ENCODE results near the gene TLR5. TPM values are rescaled to one million over a fixed set of nuclear protein-coding genes. Genes with fewer than 3 reads are reported as not detected.

TLR5 gene
- total RNA-seq, 4 donors from 2014 or later: 8.2 to 14.5 (median 12.3) TPM

GRCh38 chr1:223110952-223111351, 32.1 kb downstream of the TLR5 start:
- WGBS: 85% methylated on average over 3 of the region's 3 CpGs

GRCh38 chr1:223109581-223110026, 33.4 kb downstream of the TLR5 start:
- H3K4me3 ChIP-seq: no peak overlapping the region
- no peaks in the 10 kb centered on the region for H3K9me3 ChIP-seq
- no peak overlapping the region for H3K27ac ChIP-seq
- no peak for DNase-seq (ENCODE audit: low spot score in 2 of 2)
- no peak for TF ChIP-seq POLR2A (IDR thresholded peaks at IDR 0.05)
- peaks cover 3% of the 10 kb centered on the region for H3K4me1 ChIP-seq
- WGBS: 86% methylated on average over 3 of the region's 3 CpGs
- H3K36me3 ChIP-seq: no peaks in the 10 kb centered on the region
- H3K27me3 ChIP-seq: no peaks in the 10 kb centered on the region

More at GRCh38 chr1:223110952-223111351, 32.1 kb downstream of the TLR5 start:
- H3K27me3 ChIP-seq: no peaks in the 10 kb centered on the region
- H3K9me3 ChIP-seq: no peaks in the 10 kb centered on the region
- no peak for DNase-seq (ENCODE audit: low spot score in 2 of 2)
- peaks cover 3% of the 10 kb centered on the region for H3K4me1 ChIP-seq
- no peak overlapping the region for H3K4me3 ChIP-seq
- H3K36me3 ChIP-seq: no peaks in the 10 kb centered on the region
- no peak overlapping the region for H3K27ac ChIP-seq
- TF ChIP-seq EP300 (IDR thresholded peaks at IDR 0.05) (no peak), POLR2AphosphoS5 (IDR thresholded peaks at IDR 0.05) (no peak), POLR2A (IDR thresholded peaks at IDR 0.05) (no peak), CTCF (IDR thresholded peaks at IDR 0.05) (no peak)

GRCh38 chr1:223106856-223107255, 36.2 kb downstream of the TLR5 start:
- 58% methylated on average over 3 of the region's 3 CpGs for WGBS
- Histone ChIP-seq H3K27me3 (no peaks in the 10 kb centered on the region), H3K4me3 (no peak overlapping the region), H3K27ac (no peak overlapping the region), H3K36me3 (no peaks in the 10 kb centered on the region), H3K9me3 (no peaks in the 10 kb centered on the region), H3K4me1 (peaks cover 11% of the 10 kb centered on the region)
- DNase-seq (ENCODE audit: low spot score in 2 of 2): no peak
- TF ChIP-seq POLR2AphosphoS5 (IDR thresholded peaks at IDR 0.05) (no peak), EP300 (IDR thresholded peaks at IDR 0.05) (no peak), CTCF (IDR thresholded peaks at IDR 0.05) (no peak), POLR2A (IDR thresholded peaks at IDR 0.05) (no peak)

- TF ChIP-seq POLR2A (IDR thresholded peaks at IDR 0.05) (no peak), CTCF (IDR thresholded peaks at IDR 0.05) (no peak), EP300 (IDR thresholded peaks at IDR 0.05) (no peak), POLR2AphosphoS5 (IDR thresholded peaks at IDR 0.05) (no peak)
- no peak overlapping the region for H3K4me3 ChIP-seq
Measured at GRCh38 chr1:223105568-223105967, 37.5 kb downstream of the TLR5 start.

GRCh38 chr1:223102797-223103533, 40.1 kb downstream of the TLR5 start:
- no peak for DNase-seq (ENCODE audit: low spot score in 2 of 2)
- WGBS: 37% methylated on average over 10 of the region's 10 CpGs
- H3K27me3 ChIP-seq: no peaks in the 10 kb centered on the region

More at GRCh38 chr1:223105568-223105967, 37.5 kb downstream of the TLR5 start:
- Histone ChIP-seq H3K9me3 (no peaks in the 10 kb centered on the region), H3K27ac (no peak overlapping the region), H3K4me1 (peaks cover 11% of the 10 kb centered on the region), H3K27me3 (no peaks in the 10 kb centered on the region), H3K36me3 (no peaks in the 10 kb centered on the region)
- no peak for DNase-seq (ENCODE audit: low spot score in 2 of 2)
- WGBS: 95% methylated on average over 7 of the region's 7 CpGs

More at GRCh38 chr1:223102797-223103533, 40.1 kb downstream of the TLR5 start:
- Histone ChIP-seq H3K4me3 (no peak overlapping the region), H3K9me3 (no peaks in the 10 kb centered on the region), H3K36me3 (no peaks in the 10 kb centered on the region), H3K27ac (no peak overlapping the region), H3K4me1 (peaks cover 11% of the 10 kb centered on the region)
- TF ChIP-seq CTCF (IDR thresholded peaks at IDR 0.05) (no peak), EP300 (IDR thresholded peaks at IDR 0.05) (no peak), POLR2AphosphoS5 (IDR thresholded peaks at IDR 0.05) (no peak), POLR2A (IDR thresholded peaks at IDR 0.05) (no peak)
